ENCODE data around the gene PAX8. TPM values are rescaled to one million over a fixed set of nuclear protein-coding genes. Genes with fewer than 3 reads are reported as not detected.

The PAX8 gene
- total RNA-seq, 1 donor from 2014 or later = 56.9 TPM

- Mint-ChIP-seq H3K4me3 (peak overlapping the region; percentile 30), H3K4me1 (ENCODE audit: unreplicated experiment) (peaks cover 48% of the 10 kb centered on the region), H3K9me3 (no peaks in the 10 kb centered on the region), H3K27ac (peak overlapping the region; percentile 50), H3K36me3 (no peaks in the 10 kb centered on the region), H3K27me3 (no peaks in the 10 kb centered on the region)
- TF ChIP-seq CTCF (conservative IDR thresholded peaks at IDR 0.05) = no peak
- DNase-seq (ENCODE audit: extremely low spot score, unreplicated experiment) = no peak
Observed at GRCh38 chr2:113212245-113213060, 66.3 kb downstream of the PAX8 start.

- Mint-ChIP-seq H3K27ac (peak overlapping the region; percentile 50), H3K27me3 (no peaks in the 10 kb centered on the region), H3K36me3 (no peaks in the 10 kb centered on the region), H3K9me3 (no peaks in the 10 kb centered on the region), H3K4me3 (no peak overlapping the region), H3K4me1 (ENCODE audit: unreplicated experiment) (peaks cover 39% of the 10 kb centered on the region)
- no peak for DNase-seq (ENCODE audit: extremely low spot score, unreplicated experiment)
- no peak for TF ChIP-seq CTCF (conservative IDR thresholded peaks at IDR 0.05)
Observed at GRCh38 chr2:113211226-113212105, 67.3 kb downstream of the PAX8 start.

GRCh38 chr2:113209646-113210171 lies 69.0 kb downstream of the PAX8 start:
- Mint-ChIP-seq H3K9me3 (no peaks in the 10 kb centered on the region), H3K4me1 (ENCODE audit: unreplicated experiment) (peaks cover 36% of the 10 kb centered on the region), H3K27ac (no peak overlapping the region), H3K4me3 (no peak overlapping the region), H3K27me3 (no peaks in the 10 kb centered on the region), H3K36me3 (no peaks in the 10 kb centered on the region)
- no peak for DNase-seq (ENCODE audit: extremely low spot score, unreplicated experiment)
- TF ChIP-seq CTCF (conservative IDR thresholded peaks at IDR 0.05) = no peak

GRCh38 chr2:113209011-113209645 lies 69.6 kb downstream of the PAX8 start:
- H3K27ac Mint-ChIP-seq = no peak overlapping the region
- peaks cover 36% of the 10 kb centered on the region for H3K4me1 Mint-ChIP-seq (ENCODE audit: unreplicated experiment)

More at GRCh38 chr2:113209011-113209645, 69.6 kb downstream of the PAX8 start:
- no peaks in the 10 kb centered on the region for H3K36me3 Mint-ChIP-seq
- H3K27me3 Mint-ChIP-seq = no peaks in the 10 kb centered on the region
- no peak overlapping the region for H3K4me3 Mint-ChIP-seq
- DNase-seq (ENCODE audit: extremely low spot score, unreplicated experiment) = no peak
- no peaks in the 10 kb centered on the region for H3K9me3 Mint-ChIP-seq
- TF ChIP-seq CTCF (conservative IDR thresholded peaks at IDR 0.05) = no peak
